Measurements from ENCODE around the gene EMILIN3. TPM values are rescaled to one million over a fixed set of nuclear protein-coding genes. Genes with fewer than 3 reads are reported as not detected.
A peak's percentile ranks its signal among the peaks of the same experiment; 100 is the strongest.

The EMILIN3 gene, protein sequence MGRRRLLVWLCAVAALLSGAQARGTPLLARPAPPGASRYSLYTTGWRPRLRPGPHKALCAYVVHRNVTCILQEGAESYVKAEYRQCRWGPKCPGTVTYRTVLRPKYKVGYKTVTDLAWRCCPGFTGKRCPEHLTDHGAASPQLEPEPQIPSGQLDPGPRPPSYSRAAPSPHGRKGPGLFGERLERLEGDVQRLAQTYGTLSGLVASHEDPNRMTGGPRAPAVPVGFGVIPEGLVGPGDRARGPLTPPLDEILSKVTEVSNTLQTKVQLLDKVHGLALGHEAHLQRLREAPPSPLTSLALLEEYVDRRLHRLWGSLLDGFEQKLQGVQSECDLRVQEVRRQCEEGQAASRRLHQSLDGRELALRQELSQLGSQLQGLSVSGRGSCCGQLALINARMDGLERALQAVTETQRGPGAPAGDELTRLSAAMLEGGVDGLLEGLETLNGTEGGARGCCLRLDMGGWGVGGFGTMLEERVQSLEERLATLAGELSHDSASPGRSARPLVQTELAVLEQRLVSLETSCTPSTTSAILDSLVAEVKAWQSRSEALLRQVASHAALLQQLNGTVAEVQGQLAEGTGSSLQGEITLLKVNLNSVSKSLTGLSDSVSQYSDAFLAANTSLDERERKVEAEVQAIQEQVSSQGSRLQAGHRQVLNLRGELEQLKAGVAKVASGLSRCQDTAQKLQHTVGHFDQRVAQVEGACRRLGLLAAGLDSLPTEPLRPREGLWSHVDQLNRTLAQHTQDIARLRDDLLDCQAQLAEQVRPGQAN
- 1.5 TPM for total RNA-seq
- polyA plus RNA-seq, result 0.37 TPM
- long read RNA-seq, donor 1, result 0 reads
- long read RNA-seq, donor 2, result 0 reads
- long read RNA-seq, donor 3, result 0 reads
- long read RNA-seq, donor 4, result 0 reads
- long read RNA-seq, donor 5, result 0 reads
- long read RNA-seq, donor 6, result 0 reads
- long read RNA-seq, donor 7, result 0 reads
- long read RNA-seq, donor 8, partial matches to known transcripts, result 0 of 1 reads
- long read RNA-seq, donor 8, other reads (novel, unspliced or antisense), result 0 of 1 reads
- long read RNA-seq, donor 9, result 0 reads
- long read RNA-seq, donor 10, result 0 reads

DNA sequence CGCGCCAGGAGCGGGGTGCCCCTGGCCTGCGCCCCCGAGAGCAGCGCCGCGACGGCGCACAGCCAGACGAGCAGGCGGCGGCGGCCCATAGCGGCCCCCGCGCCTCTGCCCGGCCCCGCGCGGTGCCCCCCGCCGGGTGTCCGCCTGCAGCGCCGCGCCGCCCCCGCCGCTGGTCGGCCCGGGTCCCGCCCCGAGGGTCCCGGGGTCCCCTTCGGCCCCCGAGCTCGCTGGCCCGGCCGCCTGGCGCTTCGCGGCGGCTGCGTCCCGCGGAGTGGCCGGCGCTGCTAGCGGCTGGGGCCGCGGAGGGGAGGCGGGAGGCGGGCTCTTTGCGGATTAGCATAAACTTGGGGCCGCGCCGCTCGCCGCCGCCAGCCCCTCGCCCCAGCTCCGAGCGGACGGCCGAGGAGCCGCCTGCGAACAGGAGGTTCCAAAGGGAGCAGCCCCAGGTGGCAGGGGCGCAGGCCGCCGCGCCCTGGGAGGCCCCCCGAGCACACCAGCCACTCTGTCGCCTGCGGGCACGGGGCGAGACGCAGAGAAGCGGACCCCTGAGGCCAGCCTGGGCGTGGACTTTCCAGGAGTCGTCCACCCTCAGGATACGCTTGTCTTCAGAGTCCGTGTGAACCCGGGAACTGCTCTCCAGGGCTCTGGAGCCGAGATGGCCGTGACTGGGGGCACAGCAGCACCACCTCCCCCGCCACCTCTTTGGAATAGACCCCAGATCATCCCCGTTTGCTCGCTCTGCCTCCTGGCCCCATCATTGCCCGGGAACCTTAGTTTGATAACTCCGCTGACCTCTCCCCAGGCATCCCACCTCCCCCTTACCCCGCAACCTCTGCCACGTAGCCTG lies at the start of gene EMILIN3:
TSS of gene EMILIN3 (minus strand) at position 273 of the 847 bp plus-strand sequence. CDS start at position 89, 184 bp downstream.
- H3K27ac ChIP-seq (ENCODE audit: low read depth in 1 of 2, low read length in 1 of 2), result no peak within 1 kb of the TSS
- 6% methylated on average over 93 of the region's 93 CpGs for WGBS
- no peak for DNase-seq (ENCODE audit: low read depth in 6 of 9, low spot score in 9 of 9)
- peak within 1 kb of the TSS in 1 of 2 donors; percentile 20 for H3K4me3 ChIP-seq (ENCODE audit: low read length in 2 of 2)
- no peaks in the 10 kb centered on the region for H3K4me1 ChIP-seq (ENCODE audit: control insufficient read depth in 2 of 2, insufficient read depth in 2 of 2, low read length in 2 of 2)
- H3K9me3 ChIP-seq (ENCODE audit: control insufficient read depth in 2 of 2, insufficient read depth in 1 of 2, low read length in 1 of 2), result peaks cover 0 to 7% of the 10 kb centered on the region in 2 donors
- H3K27me3 ChIP-seq (ENCODE audit: control insufficient read depth in 2 of 2, insufficient read depth in 1 of 2, low read length in 1 of 2), result peaks cover 38 to 55% of the 10 kb centered on the region in 2 donors
- H3K36me3 ChIP-seq (ENCODE audit: control insufficient read depth in 2 of 2, insufficient read depth in 2 of 2, low read length in 1 of 2), result no peaks in the 10 kb centered on the region

DNA sequence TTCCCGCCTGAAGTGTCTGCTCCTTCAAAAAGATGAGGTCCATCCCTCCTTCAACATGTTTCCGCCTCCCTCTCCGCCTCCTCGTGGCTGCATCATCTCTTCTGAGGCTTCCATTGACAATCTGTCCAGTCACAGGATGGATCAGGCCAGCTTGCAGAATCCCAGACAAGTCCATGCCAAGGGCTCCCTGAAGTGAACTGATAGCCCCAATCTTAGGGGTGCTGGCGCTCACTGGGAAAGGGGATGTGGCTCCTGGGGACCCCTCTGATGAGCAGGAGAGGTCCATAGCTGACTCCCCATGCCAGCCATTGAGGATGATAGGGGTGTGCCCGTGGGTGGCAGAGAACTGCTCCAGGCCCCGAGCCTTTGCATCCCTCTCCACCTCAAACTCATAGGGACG lies 48.6 kb upstream of the EMILIN3 start:
- WGBS, result 96% methylated on average over 8 of the region's 8 CpGs
- no peak overlapping the region for H3K27ac ChIP-seq (ENCODE audit: low read depth in 1 of 2, low read length in 1 of 2)
- no peaks in the 10 kb centered on the region for H3K27me3 ChIP-seq (ENCODE audit: control insufficient read depth in 2 of 2, insufficient read depth in 1 of 2, low read length in 1 of 2)
- no peaks in the 10 kb centered on the region for H3K9me3 ChIP-seq (ENCODE audit: control insufficient read depth in 2 of 2, insufficient read depth in 1 of 2, low read length in 1 of 2)
- DNase-seq (ENCODE audit: low read depth in 6 of 9, low spot score in 9 of 9), result no peak
- no peak overlapping the region for H3K4me3 ChIP-seq (ENCODE audit: low read length in 2 of 2)
- H3K36me3 ChIP-seq (ENCODE audit: control insufficient read depth in 2 of 2, insufficient read depth in 2 of 2, low read length in 1 of 2), result peaks cover 59 to 80% of the 10 kb centered on the region in 2 donors
- H3K4me1 ChIP-seq (ENCODE audit: control insufficient read depth in 2 of 2, insufficient read depth in 2 of 2, low read length in 2 of 2), result no peaks in the 10 kb centered on the region

DNA sequence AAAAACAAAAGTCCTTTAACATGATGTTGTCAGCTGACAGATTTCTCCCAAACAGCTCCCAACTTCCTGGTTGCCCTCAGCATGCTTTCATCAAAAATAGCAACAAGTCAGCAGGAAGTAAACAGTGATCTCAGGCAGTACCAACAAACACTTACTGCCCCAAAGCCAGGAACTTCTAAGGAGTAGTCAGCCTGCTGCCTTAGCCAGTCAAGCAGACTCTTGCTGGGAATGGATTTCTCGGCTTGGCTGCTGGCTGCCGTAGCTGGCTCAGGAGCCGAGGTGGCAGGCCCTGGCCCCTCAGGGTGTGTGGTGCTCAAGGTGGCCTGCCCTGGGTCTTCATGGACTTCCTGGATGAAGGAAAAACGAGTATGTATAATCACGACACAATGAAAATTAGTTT lies 46.6 kb upstream of the EMILIN3 start:
- H3K27me3 ChIP-seq (ENCODE audit: control insufficient read depth in 2 of 2, insufficient read depth in 1 of 2, low read length in 1 of 2), result no peaks in the 10 kb centered on the region
- H3K4me1 ChIP-seq (ENCODE audit: control insufficient read depth in 2 of 2, insufficient read depth in 2 of 2, low read length in 2 of 2), result peaks cover 0 to 5% of the 10 kb centered on the region in 2 donors
- H3K36me3 ChIP-seq (ENCODE audit: control insufficient read depth in 2 of 2, insufficient read depth in 2 of 2, low read length in 1 of 2), result peaks cover 65 to 85% of the 10 kb centered on the region in 2 donors
- WGBS, result 97% methylated on average over 5 of the region's 5 CpGs
- no peaks in the 10 kb centered on the region for H3K9me3 ChIP-seq (ENCODE audit: control insufficient read depth in 2 of 2, insufficient read depth in 1 of 2, low read length in 1 of 2)
- no peak overlapping the region for H3K4me3 ChIP-seq (ENCODE audit: low read length in 2 of 2)
- DNase-seq (ENCODE audit: low read depth in 6 of 9, low spot score in 9 of 9), result no peak
- H3K27ac ChIP-seq (ENCODE audit: low read depth in 1 of 2, low read length in 1 of 2), result no peak overlapping the region

DNA sequence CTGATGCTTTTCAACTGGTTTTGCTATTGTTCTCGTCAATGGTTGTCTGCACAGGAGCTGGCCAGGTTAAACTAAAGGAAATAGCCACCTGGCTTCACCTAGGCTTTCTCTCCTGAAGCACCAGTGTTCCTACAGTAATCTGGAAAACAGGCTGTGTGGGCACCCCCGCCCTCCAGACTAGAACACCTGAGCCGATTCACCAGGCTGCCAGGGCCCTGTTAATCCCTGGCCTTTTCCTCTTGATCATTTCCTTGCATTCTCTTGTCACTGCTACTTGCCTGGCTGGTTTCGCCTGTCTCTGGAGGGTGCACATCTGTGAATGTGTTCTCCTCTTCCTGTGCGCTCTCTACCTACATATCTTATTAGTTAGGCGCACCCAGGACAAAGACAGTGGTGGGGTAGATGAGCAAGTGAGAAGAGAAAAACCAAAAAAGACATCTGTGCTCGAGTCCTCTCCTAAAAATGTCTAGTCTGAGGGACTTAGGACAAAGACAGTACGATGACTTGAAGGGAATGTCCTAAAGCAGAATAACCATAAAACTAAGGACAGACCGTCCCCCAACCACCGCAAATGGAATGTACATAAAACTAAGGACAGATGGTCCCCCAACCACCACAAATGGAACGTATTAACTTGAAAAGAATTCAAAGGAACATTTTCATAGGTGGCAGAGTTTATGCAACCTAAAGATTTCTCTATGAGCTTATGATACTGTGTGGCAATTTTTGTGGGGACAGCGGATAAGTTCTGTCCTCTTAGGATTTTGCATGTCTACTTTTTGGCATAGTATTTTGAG lies 45.9 kb upstream of the EMILIN3 start:
- Histone ChIP-seq H3K27me3 (ENCODE audit: control insufficient read depth in 2 of 2, insufficient read depth in 1 of 2, low read length in 1 of 2) (no peaks in the 10 kb centered on the region), H3K4me3 (ENCODE audit: low read length in 2 of 2) (no peak overlapping the region), H3K9me3 (ENCODE audit: control insufficient read depth in 2 of 2, insufficient read depth in 1 of 2, low read length in 1 of 2) (no peaks in the 10 kb centered on the region), H3K36me3 (ENCODE audit: control insufficient read depth in 2 of 2, insufficient read depth in 2 of 2, low read length in 1 of 2) (peaks cover 69 to 84% of the 10 kb centered on the region in 2 donors), H3K4me1 (ENCODE audit: control insufficient read depth in 2 of 2, insufficient read depth in 2 of 2, low read length in 2 of 2) (peaks cover 0 to 5% of the 10 kb centered on the region in 2 donors), H3K27ac (ENCODE audit: low read depth in 1 of 2, low read length in 1 of 2) (no peak overlapping the region)
- no peak for DNase-seq (ENCODE audit: low read depth in 6 of 9, low spot score in 9 of 9)
- 98% methylated on average over 12 of the region's 12 CpGs for WGBS

DNA sequence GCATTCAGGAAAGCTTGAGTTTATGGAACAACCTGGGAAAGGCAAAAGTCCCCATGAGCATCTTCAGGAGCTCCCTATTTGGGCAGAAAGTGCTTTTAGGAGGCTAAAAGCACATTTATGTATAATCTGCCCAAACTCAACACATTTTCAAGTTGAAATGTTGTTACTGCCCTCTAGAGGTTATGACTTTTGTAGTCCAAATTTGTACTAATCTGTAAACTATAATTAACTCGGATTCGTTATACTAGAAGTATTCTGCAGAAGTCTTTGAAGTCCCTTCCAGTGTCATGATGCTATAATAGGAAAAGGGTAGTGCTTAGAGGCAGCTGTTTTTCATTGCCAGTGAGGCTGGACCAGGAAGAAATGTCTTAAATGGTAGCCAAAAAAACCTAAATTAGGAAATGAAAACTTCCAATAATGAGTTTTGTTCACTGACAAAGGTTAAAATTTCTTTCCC lies 44.8 kb upstream of the EMILIN3 start:
- no peaks in the 10 kb centered on the region for H3K27me3 ChIP-seq (ENCODE audit: control insufficient read depth in 2 of 2, insufficient read depth in 1 of 2, low read length in 1 of 2)
- no peak overlapping the region for H3K27ac ChIP-seq (ENCODE audit: low read depth in 1 of 2, low read length in 1 of 2)
- 80% methylated on average over 2 of the region's 2 CpGs for WGBS
- H3K9me3 ChIP-seq (ENCODE audit: control insufficient read depth in 2 of 2, insufficient read depth in 1 of 2, low read length in 1 of 2), result no peaks in the 10 kb centered on the region
- peaks cover 74 to 90% of the 10 kb centered on the region in 2 donors for H3K36me3 ChIP-seq (ENCODE audit: control insufficient read depth in 2 of 2, insufficient read depth in 2 of 2, low read length in 1 of 2)
- DNase-seq (ENCODE audit: low read depth in 6 of 9, low spot score in 9 of 9), result peak in 1 of 9 donors; percentile 13
- peaks cover 0 to 5% of the 10 kb centered on the region in 2 donors for H3K4me1 ChIP-seq (ENCODE audit: control insufficient read depth in 2 of 2, insufficient read depth in 2 of 2, low read length in 2 of 2)
- no peak overlapping the region for H3K4me3 ChIP-seq (ENCODE audit: low read length in 2 of 2)

DNA sequence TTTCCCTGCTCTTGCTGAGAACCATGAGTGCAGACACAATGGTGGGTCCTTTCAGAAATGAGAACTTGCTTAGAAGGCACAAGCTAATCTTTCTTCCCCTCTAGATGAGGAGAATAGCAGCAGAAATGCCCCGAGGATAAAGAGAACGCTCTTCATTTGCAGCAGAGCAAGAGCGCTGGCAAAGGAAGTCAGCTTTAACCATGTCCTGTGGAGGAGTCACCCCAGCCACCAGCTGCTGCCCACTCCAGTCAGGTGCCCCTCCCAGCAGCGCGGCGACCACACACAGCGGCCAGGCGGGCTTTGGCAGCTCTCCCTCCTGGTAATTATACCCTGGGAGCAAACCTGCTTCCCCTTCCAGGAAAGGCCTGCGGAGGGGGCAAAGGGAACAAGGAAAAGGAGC lies 42.4 kb upstream of the EMILIN3 start:
- H3K9me3 ChIP-seq (ENCODE audit: control insufficient read depth in 2 of 2, insufficient read depth in 1 of 2, low read length in 1 of 2), result no peaks in the 10 kb centered on the region
- no peak for DNase-seq (ENCODE audit: low read depth in 6 of 9, low spot score in 9 of 9)
- peaks cover 79 to 89% of the 10 kb centered on the region in 2 donors for H3K36me3 ChIP-seq (ENCODE audit: control insufficient read depth in 2 of 2, insufficient read depth in 2 of 2, low read length in 1 of 2)
- peaks cover 0 to 5% of the 10 kb centered on the region in 2 donors for H3K4me1 ChIP-seq (ENCODE audit: control insufficient read depth in 2 of 2, insufficient read depth in 2 of 2, low read length in 2 of 2)
- H3K4me3 ChIP-seq (ENCODE audit: low read length in 2 of 2), result no peak overlapping the region
- no peaks in the 10 kb centered on the region for H3K27me3 ChIP-seq (ENCODE audit: control insufficient read depth in 2 of 2, insufficient read depth in 1 of 2, low read length in 1 of 2)
- 33% methylated on average over 9 of the region's 9 CpGs for WGBS
- H3K27ac ChIP-seq (ENCODE audit: low read depth in 1 of 2, low read length in 1 of 2), result no peak overlapping the region

DNA sequence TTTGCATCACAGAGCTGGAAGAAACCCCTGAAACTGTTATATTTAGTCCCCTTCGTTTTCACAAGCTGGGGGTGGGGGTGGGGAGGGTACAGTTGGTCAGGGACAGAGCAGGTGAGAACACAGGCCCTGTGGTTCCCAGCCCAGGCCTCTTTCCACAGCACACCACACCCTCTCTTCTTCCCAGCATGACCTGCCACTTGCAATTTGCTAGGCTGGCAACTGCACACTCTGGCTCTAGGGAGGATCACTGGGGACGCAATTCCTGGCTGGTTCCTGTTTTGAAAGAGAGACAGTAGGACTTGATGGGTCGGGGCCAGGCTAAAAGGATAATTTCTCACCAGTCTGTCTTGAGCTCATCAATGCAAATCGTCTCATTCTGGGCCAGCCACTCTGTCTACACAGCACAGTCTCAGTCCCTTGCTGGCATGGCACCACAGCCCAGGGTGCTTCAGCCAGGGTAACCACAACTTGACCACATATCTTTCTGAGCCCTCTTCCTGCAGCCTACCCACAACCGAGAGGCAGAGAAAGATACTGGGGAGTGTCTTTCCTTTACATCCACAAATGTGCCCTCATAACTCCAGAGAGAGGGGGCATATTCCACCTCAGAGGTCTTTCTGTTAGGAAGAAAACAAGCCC lies 41.7 kb upstream of the EMILIN3 start:
- peaks cover 74 to 83% of the 10 kb centered on the region in 2 donors for H3K36me3 ChIP-seq (ENCODE audit: control insufficient read depth in 2 of 2, insufficient read depth in 2 of 2, low read length in 1 of 2)
- peaks cover 0 to 5% of the 10 kb centered on the region in 2 donors for H3K4me1 ChIP-seq (ENCODE audit: control insufficient read depth in 2 of 2, insufficient read depth in 2 of 2, low read length in 2 of 2)
- no peaks in the 10 kb centered on the region for H3K27me3 ChIP-seq (ENCODE audit: control insufficient read depth in 2 of 2, insufficient read depth in 1 of 2, low read length in 1 of 2)
- H3K9me3 ChIP-seq (ENCODE audit: control insufficient read depth in 2 of 2, insufficient read depth in 1 of 2, low read length in 1 of 2), result no peaks in the 10 kb centered on the region
- no peak overlapping the region for H3K4me3 ChIP-seq (ENCODE audit: low read length in 2 of 2)
- H3K27ac ChIP-seq (ENCODE audit: low read depth in 1 of 2, low read length in 1 of 2), result no peak overlapping the region
- no peak for DNase-seq (ENCODE audit: low read depth in 6 of 9, low spot score in 9 of 9)
- WGBS, result 43% methylated on average over 5 of the region's 5 CpGs

All from thymus (tissue), 14 donors.